Middle frontal gyrus (tissue), 1 donor: ENCODE results near the gene MACROD1.

Experiments
- DNase-seq: peaks from one replicate; pipeline ENCODE4 v3.0.0-alpha.2; 2015; ENCODE audit warnings: low spot score; ENCODE audit errors: extremely low spot score

MACROD1 gene

GRCh38 chr11:64113462-64113780 is 52.5 kb downstream of the MACROD1 start:
- DNase-seq = no peak

- no peak for DNase-seq
Observed at GRCh38 chr11:64112771-64113461, 53.0 kb downstream of the MACROD1 start.

- no peak for DNase-seq
Observed at GRCh38 chr11:64110465-64111375, 55.2 kb downstream of the MACROD1 start.

GRCh38 chr11:64109332-64109731 is 56.6 kb downstream of the MACROD1 start:
- no peak for DNase-seq

GRCh38 chr11:64107303-64107702 is 58.6 kb downstream of the MACROD1 start:
- DNase-seq = no peak

GRCh38 chr11:64104632-64105031 is 61.3 kb downstream of the MACROD1 start:
- no peak for DNase-seq

GRCh38 chr11:64103277-64103985 is 62.5 kb downstream of the MACROD1 start:
- no peak for DNase-seq

- no peak for DNase-seq
Observed at GRCh38 chr11:64102005-64102738, 63.7 kb downstream of the MACROD1 start.

- DNase-seq = peak; percentile 32
Observed at GRCh38 chr11:64101461-64101860, 64.5 kb downstream of the MACROD1 start.

- DNase-seq = no peak
Observed at GRCh38 chr11:64100782-64101353, 65.0 kb downstream of the MACROD1 start.

- DNase-seq = no peak
Observed at GRCh38 chr11:64100360-64100759, 65.6 kb downstream of the MACROD1 start.

- DNase-seq = no peak
Observed at GRCh38 chr11:64099436-64099835, 66.5 kb downstream of the MACROD1 start.

- DNase-seq = no peak
Observed at GRCh38 chr11:64098318-64098831, 67.5 kb downstream of the MACROD1 start.

GRCh38 chr11:64097468-64098317 is 68.2 kb downstream of the MACROD1 start:
- no peak for DNase-seq

GRCh38 chr11:64096835-64097234 is 69.1 kb downstream of the MACROD1 start:
- DNase-seq = no peak

- DNase-seq = no peak
Observed at GRCh38 chr11:64095949-64096348, 70.0 kb downstream of the MACROD1 start.

GRCh38 chr11:64095273-64095817 is 70.6 kb downstream of the MACROD1 start:
- no peak for DNase-seq

GRCh38 chr11:64094463-64095260 is 71.3 kb downstream of the MACROD1 start:
- no peak for DNase-seq
